ENCODE measurements around the gene UBFD1.
A peak's percentile ranks its signal among the peaks of the same experiment; 100 is the strongest.
"Not testable (repeated sequence)": the region's sequence is repeated elsewhere in the genome, so short reads cannot be mapped to it uniquely, and the experiment has no call there.

Gene UBFD1

GRCh38 chr16:23556881-23557778 lies at the start of gene UBFD1, which contains the start of gene EARS2:
TSS of gene UBFD1 (plus strand) at chr16:23557727. CDS start at chr16:23557743, 16 bp downstream.
TSS of gene EARS2 (minus strand) at chr16:23557350. CDS start at chr16:23557343, 7 bp downstream.
- DNase-seq, result peak; percentile 96

GRCh38 chr16:23508589-23509440 lies 48.7 kb upstream of the UBFD1 start:
- no peak for DNase-seq

GRCh38 chr16:23509441-23509754 lies 48.1 kb upstream of the UBFD1 start:
- DNase-seq, result no peak

GRCh38 chr16:23509782-23510163 lies 47.8 kb upstream of the UBFD1 start:
- peak; percentile 16 for DNase-seq

GRCh38 chr16:23510164-23510914 lies 47.2 kb upstream of the UBFD1 start, which contains the start of gene GGA2:
TSS of gene GGA2 (minus strand) at chr16:23510494. CDS start at chr16:23510411, 83 bp downstream.
- DNase-seq, result peak; percentile 80

GRCh38 chr16:23510915-23511270 lies 46.6 kb upstream of the UBFD1 start:
- not testable (repeated sequence) for DNase-seq

- DNase-seq, result no peak
These were observed 45.8 kb upstream of the UBFD1 start for GRCh38 chr16:23511731-23512130.

GRCh38 chr16:23512168-23512695 lies 45.3 kb upstream of the UBFD1 start:
- no peak for DNase-seq

GRCh38 chr16:23514381-23515152 lies 43.0 kb upstream of the UBFD1 start:
- no peak for DNase-seq

GRCh38 chr16:23515881-23516280 lies 41.6 kb upstream of the UBFD1 start:
- DNase-seq, result no peak

GRCh38 chr16:23516366-23517137 lies 41.0 kb upstream of the UBFD1 start:
- peak; percentile 70 for DNase-seq

- no peak for DNase-seq
These were observed 39.1 kb upstream of the UBFD1 start for GRCh38 chr16:23518435-23518891.

GRCh38 chr16:23519282-23519681 lies 38.2 kb upstream of the UBFD1 start:
- no peak for DNase-seq

- no peak for DNase-seq
These were observed 37.0 kb upstream of the UBFD1 start for GRCh38 chr16:23520500-23520899.

GRCh38 chr16:23521037-23521743 lies 36.3 kb upstream of the UBFD1 start:
- no peak for DNase-seq

- DNase-seq, result no peak
These were observed 35.6 kb upstream of the UBFD1 start for GRCh38 chr16:23521965-23522364.

- no peak for DNase-seq
These were observed 34.2 kb upstream of the UBFD1 start for GRCh38 chr16:23523321-23523720.

- no peak for DNase-seq
These were observed 33.6 kb upstream of the UBFD1 start for GRCh38 chr16:23523876-23524385.

- DNase-seq, result no peak
These were observed 32.6 kb upstream of the UBFD1 start for GRCh38 chr16:23524886-23525285.

Measured in CD4-positive, alpha-beta T cell treated with Interferon gamma for 1 hour (primary cell).